Measurements from ENCODE around the gene C2orf92. TPM values are rescaled to one million over a fixed set of nuclear protein-coding genes. Genes with fewer than 3 reads are reported as not detected.

C2orf92 gene
- total and polyA plus RNA-seq, 2 donors (not counting 3 experiments of a cell fraction or from before 2014, with no cell fraction given): 1.8 to 7.9 TPM

DNA sequence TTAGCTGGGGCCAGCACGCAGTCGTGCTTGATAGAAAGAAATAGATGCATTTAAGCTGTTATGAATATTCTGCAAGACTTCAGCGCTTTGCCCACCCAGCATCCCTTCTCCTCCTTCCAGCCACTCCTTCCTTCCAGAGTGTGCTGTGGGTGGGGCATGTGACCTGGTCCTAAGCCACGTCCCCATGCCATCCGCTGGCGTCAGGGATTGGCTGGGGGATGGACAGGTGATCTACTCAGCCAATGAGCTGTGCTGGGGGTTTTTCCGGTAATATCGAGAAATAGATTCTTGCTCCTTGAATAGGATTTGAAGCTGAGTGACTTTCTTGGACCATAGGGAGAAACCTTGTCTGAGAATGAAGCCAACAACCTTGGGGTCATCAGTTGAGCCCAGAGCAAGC, 39.1 kb downstream of the C2orf92 start:
- no peaks in the 10 kb centered on the region for H4K20me1 ChIP-seq (replicated peaks; ENCODE audit: control insufficient read depth, extremely low read depth, insufficient read depth, low read length)
- no peak overlapping the region for H3K4me3 ChIP-seq (replicated peaks in 1 of 3; ENCODE audit: insufficient read depth in 1 of 3, low read depth in 1 of 3, low read length in 3 of 3)
- POLR2A ChIA-PET: no interaction called here
- no peaks in the 10 kb centered on the region for H3K36me3 ChIP-seq (ENCODE audit: control insufficient read depth in 2 of 2, extremely low read depth in 1 of 2, insufficient read depth in 2 of 2, low read length in 2 of 2)
- FAIRE-seq: no peak
- no peak for DNase-seq (ENCODE audit: low read depth, low spot score)
- H3K9ac ChIP-seq (replicated peaks; ENCODE audit: extremely low read depth, insufficient read depth, low read length): no peak overlapping the region
- dilution Hi-C loops (cut with MboI; ENCODE audit: extremely low pct_ligation_motif_present, low sequenced_read_pairs): no loop called here
- CTCF ChIA-PET: interaction anchor here (0.6 to 9.1 kb wide), 6 partner anchors 9 to 677 kb away, joined by 3 to 68 read pairs (median 30); no protein-coding TSS in a partner anchor
- no peak overlapping the region for H3K27ac ChIP-seq (ENCODE audit: insufficient read depth, low read depth, low read length)
- intact Hi-C loops (cut with micrococcal nuclease): no loop called here
- H3K27me3 ChIP-seq (ENCODE audit: control insufficient read depth in 2 of 2, insufficient read depth in 2 of 2, low read length in 2 of 2): peaks cover 2% of the 10 kb centered on the region in 2 experiments
- no TSS peak for BruUV-seq (replicated peaks)
- no peaks in the 10 kb centered on the region for H3K9me1 ChIP-seq (replicated peaks; ENCODE audit: control insufficient read depth, extremely low read depth, insufficient read depth, low read length)
- TF ChIP-seq MYC (IDR thresholded peaks at IDR 0.05; ENCODE audit: low read depth, low read length): no peak
- TF ChIP-seq FOS (IDR thresholded peaks at IDR 0.05; ENCODE audit: borderline replicate concordance, insufficient read depth, low read length): no peak
- TF ChIP-seq, protein P1, sequence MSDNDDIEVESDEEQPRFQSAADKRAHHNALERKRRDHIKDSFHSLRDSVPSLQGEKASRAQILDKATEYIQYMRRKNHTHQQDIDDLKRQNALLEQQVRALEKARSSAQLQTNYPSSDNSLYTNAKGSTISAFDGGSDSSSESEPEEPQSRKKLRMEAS (IDR thresholded peaks at IDR 0.05; ENCODE audit: insufficient read depth, insufficient read length): no peak
- no peak for TF ChIP-seq EZH2 (IDR thresholded peaks at IDR 0.05; ENCODE audit: borderline replicate concordance, low read depth, low read length, severe bottlenecking)
- no peak for TF ChIP-seq JUN (IDR thresholded peaks at IDR 0.05; ENCODE audit: borderline replicate concordance, insufficient read depth, insufficient read length, low read depth)
- no peak for TF ChIP-seq POLR2AphosphoS5 (IDR thresholded peaks at IDR 0.05; ENCODE audit: insufficient read depth, low read depth, low read length)
- TF ChIP-seq POLR2A (IDR thresholded peaks at IDR 0.05; ENCODE audit: low read depth, low read length): no peak
- TF ChIP-seq, protein P2, sequence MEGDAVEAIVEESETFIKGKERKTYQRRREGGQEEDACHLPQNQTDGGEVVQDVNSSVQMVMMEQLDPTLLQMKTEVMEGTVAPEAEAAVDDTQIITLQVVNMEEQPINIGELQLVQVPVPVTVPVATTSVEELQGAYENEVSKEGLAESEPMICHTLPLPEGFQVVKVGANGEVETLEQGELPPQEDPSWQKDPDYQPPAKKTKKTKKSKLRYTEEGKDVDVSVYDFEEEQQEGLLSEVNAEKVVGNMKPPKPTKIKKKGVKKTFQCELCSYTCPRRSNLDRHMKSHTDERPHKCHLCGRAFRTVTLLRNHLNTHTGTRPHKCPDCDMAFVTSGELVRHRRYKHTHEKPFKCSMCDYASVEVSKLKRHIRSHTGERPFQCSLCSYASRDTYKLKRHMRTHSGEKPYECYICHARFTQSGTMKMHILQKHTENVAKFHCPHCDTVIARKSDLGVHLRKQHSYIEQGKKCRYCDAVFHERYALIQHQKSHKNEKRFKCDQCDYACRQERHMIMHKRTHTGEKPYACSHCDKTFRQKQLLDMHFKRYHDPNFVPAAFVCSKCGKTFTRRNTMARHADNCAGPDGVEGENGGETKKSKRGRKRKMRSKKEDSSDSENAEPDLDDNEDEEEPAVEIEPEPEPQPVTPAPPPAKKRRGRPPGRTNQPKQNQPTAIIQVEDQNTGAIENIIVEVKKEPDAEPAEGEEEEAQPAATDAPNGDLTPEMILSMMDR (IDR thresholded peaks at IDR 0.05; ENCODE audit: extremely low read depth in 1 of 2, insufficient read depth in 1 of 2, low read depth in 1 of 2, low read length in 2 of 2): no peak
- no peak for TF ChIP-seq GATA2 (IDR thresholded peaks at IDR 0.05; ENCODE audit: insufficient read depth, insufficient read length, low read depth, low read length)
- no peak overlapping the region for H2AFZ ChIP-seq (ENCODE audit: low read depth, low read length)
- H3K4me1 ChIP-seq (ENCODE audit: control insufficient read depth, extremely low read depth, insufficient read depth, low read length): no peaks in the 10 kb centered on the region
- no peak overlapping the region for H3K4me2 ChIP-seq (ENCODE audit: insufficient read depth, low read length)
- H3K9me3 ChIP-seq (replicated peaks; ENCODE audit: control insufficient read depth, insufficient read depth, low read length): no peaks in the 10 kb centered on the region
- H3K79me2 ChIP-seq (ENCODE audit: control insufficient read depth, insufficient read depth, low read length): no peaks in the 10 kb centered on the region

Data from endothelial cell of umbilical vein (primary cell).